GM19238 (cell line): ENCODE results near the gene MARK2.
"Not testable (repeated sequence)": the region's sequence is repeated elsewhere in the genome, so short reads cannot be mapped to it uniquely, and the experiment has no call there.

Experiments used
- DNase-seq: peaks from one replicate; pipeline ENCODE4 v3.0.0; 2011; ENCODE audit warnings: low spot score; ENCODE audit not compliant: insufficient read length

Gene MARK2

GRCh38 chr11:63838678-63839507, at the start of gene MARK2:
TSS of gene MARK2 (plus strand) at chr11:63839110. CDS start at chr11:63839507, 397 bp downstream.
- peak; percentile 75 for DNase-seq

GRCh38 chr11:63791495-63792167, 47.3 kb upstream of the MARK2 start:
- DNase-seq = no peak

GRCh38 chr11:63793161-63793560, 45.7 kb upstream of the MARK2 start:
- DNase-seq = no peak

GRCh38 chr11:63795066-63795465, 43.8 kb upstream of the MARK2 start:
- no peak for DNase-seq

GRCh38 chr11:63800921-63801320, 38.0 kb upstream of the MARK2 start:
- DNase-seq = no peak

GRCh38 chr11:63802637-63803414, 36.1 kb upstream of the MARK2 start:
- no peak for DNase-seq

GRCh38 chr11:63804259-63804658, 34.7 kb upstream of the MARK2 start:
- DNase-seq = no peak

GRCh38 chr11:63805844-63806415, 33.0 kb upstream of the MARK2 start:
- DNase-seq = no peak

- not testable (repeated sequence) for DNase-seq
Measured at GRCh38 chr11:63810383-63810782, 28.5 kb upstream of the MARK2 start.

GRCh38 chr11:63811522-63811921, 27.4 kb upstream of the MARK2 start:
- no peak for DNase-seq

- DNase-seq = peak; percentile 93
Measured at GRCh38 chr11:63813035-63813562, 25.8 kb upstream of the MARK2 start, which contains the start of gene SPINDOC. TSS of gene SPINDOC (plus strand) at chr11:63813456. CDS start at chr11:63813687, 231 bp downstream.

GRCh38 chr11:63813563-63814382, 25.1 kb upstream of the MARK2 start:
- peak; percentile 63 for DNase-seq

- no peak for DNase-seq
Measured at GRCh38 chr11:63814383-63814736, 24.6 kb upstream of the MARK2 start.

GRCh38 chr11:63816166-63816565, 22.7 kb upstream of the MARK2 start:
- DNase-seq = no peak

GRCh38 chr11:63816732-63817131, 22.2 kb upstream of the MARK2 start:
- DNase-seq = no peak

GRCh38 chr11:63817758-63818498, 21.0 kb upstream of the MARK2 start:
- no peak for DNase-seq

GRCh38 chr11:63818609-63819008, 20.3 kb upstream of the MARK2 start:
- DNase-seq = no peak

GRCh38 chr11:63821411-63821810, 17.5 kb upstream of the MARK2 start:
- DNase-seq = no peak

GRCh38 chr11:63826471-63827190, 12.3 kb upstream of the MARK2 start:
- no peak for DNase-seq
